ENCODE data around the gene WDFY4.

Gene WDFY4

GRCh38 chr10:48678041-48678440, 6.6 kb upstream of the WDFY4 start:
- H3K4me2 ChIP-seq (ENCODE audit: low read length) = no peak overlapping the region
- H4K91ac ChIP-seq (ENCODE audit: low read depth, low read length) = no peak overlapping the region
- H2BK5ac ChIP-seq (ENCODE audit: low read depth, low read length, poor library complexity) = no peak overlapping the region
- H3K4me3 ChIP-seq (ENCODE audit: low read depth, low read length) = no peak overlapping the region
- no peak overlapping the region for H3K4ac ChIP-seq (ENCODE audit: low read depth, low read length)
- no peak overlapping the region for H3K18ac ChIP-seq (ENCODE audit: low read length)
- no peak overlapping the region for H3K14ac ChIP-seq (ENCODE audit: low read length)
- no peaks in the 10 kb centered on the region for H3K4me1 ChIP-seq (ENCODE audit: control insufficient read depth in 1 of 2, insufficient read depth in 2 of 2, low read length in 2 of 2)
- no peak overlapping the region for H2AFZ ChIP-seq (ENCODE audit: insufficient read depth, low read length, poor library complexity)
- H3K79me1 ChIP-seq (ENCODE audit: low read length) = no peaks in the 10 kb centered on the region
- no peak overlapping the region for H3K23ac ChIP-seq (ENCODE audit: low read length)
- no peaks in the 10 kb centered on the region for H3K36me3 ChIP-seq (ENCODE audit: control insufficient read depth in 1 of 2, insufficient read depth in 2 of 2, low read length in 2 of 2)
- peaks cover 2% of the 10 kb centered on the region for H3K9me3 ChIP-seq (ENCODE audit: insufficient read depth, low read depth, low read length)
- H3K9ac ChIP-seq (ENCODE audit: low read length) = no peak overlapping the region
- WGBS (ENCODE audit: extremely low coverage, insufficient coverage, insufficient read length) = no CpG with 5 or more reads among the region's 1 CpG
- no peaks in the 10 kb centered on the region for H3K27me3 ChIP-seq (ENCODE audit: insufficient read depth, low read length)
- no peak for DNase-seq
- H2BK12ac ChIP-seq (ENCODE audit: low read length) = no peak overlapping the region
- H2BK120ac ChIP-seq (ENCODE audit: insufficient read depth, low read length, poor library complexity) = no peak overlapping the region
- no peaks in the 10 kb centered on the region for H3K79me2 ChIP-seq (ENCODE audit: control insufficient read depth, insufficient read depth, low read length, poor library complexity)
- no peak overlapping the region for H2AK5ac ChIP-seq (ENCODE audit: low read length)
- no peak overlapping the region for H4K8ac ChIP-seq (ENCODE audit: low read depth, low read length)
- H3K27ac ChIP-seq (ENCODE audit: low read depth, low read length) = no peak overlapping the region
- no peak overlapping the region for H4K12ac ChIP-seq (ENCODE audit: low read depth, low read length)

- Histone ChIP-seq H3K4me2 (ENCODE audit: low read length) (no peak overlapping the region), H3K18ac (ENCODE audit: low read length) (no peak overlapping the region), H2BK120ac (ENCODE audit: insufficient read depth, low read length, poor library complexity) (no peak overlapping the region), H3K79me2 (ENCODE audit: control insufficient read depth, insufficient read depth, low read length, poor library complexity) (no peaks in the 10 kb centered on the region), H3K27me3 (ENCODE audit: insufficient read depth, low read length) (no peaks in the 10 kb centered on the region), H2AK5ac (ENCODE audit: low read length) (no peak overlapping the region), H3K4me3 (ENCODE audit: low read depth, low read length) (no peak overlapping the region), H3K4me1 (ENCODE audit: control insufficient read depth in 1 of 2, insufficient read depth in 2 of 2, low read length in 2 of 2) (no peaks in the 10 kb centered on the region), H2BK12ac (ENCODE audit: low read length) (no peak overlapping the region), H3K79me1 (ENCODE audit: low read length) (no peaks in the 10 kb centered on the region), H2BK5ac (ENCODE audit: low read depth, low read length, poor library complexity) (no peak overlapping the region), H3K36me3 (ENCODE audit: control insufficient read depth in 1 of 2, insufficient read depth in 2 of 2, low read length in 2 of 2) (no peaks in the 10 kb centered on the region), H4K12ac (ENCODE audit: low read depth, low read length) (no peak overlapping the region), H2AFZ (ENCODE audit: insufficient read depth, low read length, poor library complexity) (no peak overlapping the region), H3K14ac (ENCODE audit: low read length) (no peak overlapping the region), H3K27ac (ENCODE audit: low read depth, low read length) (no peak overlapping the region), H3K9me3 (ENCODE audit: insufficient read depth, low read depth, low read length) (peaks cover 3% of the 10 kb centered on the region), H3K4ac (ENCODE audit: low read depth, low read length) (no peak overlapping the region), H3K9ac (ENCODE audit: low read length) (no peak overlapping the region), H4K8ac (ENCODE audit: low read depth, low read length) (no peak overlapping the region), H3K23ac (ENCODE audit: low read length) (no peak overlapping the region), H4K91ac (ENCODE audit: low read depth, low read length) (no peak overlapping the region)
- WGBS (ENCODE audit: extremely low coverage, insufficient coverage, insufficient read length) = no CpG with 5 or more reads among the region's 3 CpGs
- no peak for DNase-seq
Observed at GRCh38 chr10:48681740-48682139, 2.9 kb upstream of the WDFY4 start.

GRCh38 chr10:48682265-48682664, 2.4 kb upstream of the WDFY4 start:
- no peak overlapping the region for H3K18ac ChIP-seq (ENCODE audit: low read length)
- H3K27me3 ChIP-seq (ENCODE audit: insufficient read depth, low read length) = no peaks in the 10 kb centered on the region
- H3K9me3 ChIP-seq (ENCODE audit: insufficient read depth, low read depth, low read length) = peaks cover 3% of the 10 kb centered on the region
- no peak overlapping the region for H4K12ac ChIP-seq (ENCODE audit: low read depth, low read length)
- no CpG with 5 or more reads among the region's 3 CpGs for WGBS (ENCODE audit: extremely low coverage, insufficient coverage, insufficient read length)
- no peak overlapping the region for H2AFZ ChIP-seq (ENCODE audit: insufficient read depth, low read length, poor library complexity)
- H2AK5ac ChIP-seq (ENCODE audit: low read length) = no peak overlapping the region
- no peak overlapping the region for H3K27ac ChIP-seq (ENCODE audit: low read depth, low read length)
- no peaks in the 10 kb centered on the region for H3K4me1 ChIP-seq (ENCODE audit: control insufficient read depth in 1 of 2, insufficient read depth in 2 of 2, low read length in 2 of 2)
- no peak overlapping the region for H3K14ac ChIP-seq (ENCODE audit: low read length)
- H2BK12ac ChIP-seq (ENCODE audit: low read length) = no peak overlapping the region
- H3K4me2 ChIP-seq (ENCODE audit: low read length) = no peak overlapping the region
- H3K36me3 ChIP-seq (ENCODE audit: control insufficient read depth in 1 of 2, insufficient read depth in 2 of 2, low read length in 2 of 2) = no peaks in the 10 kb centered on the region
- H3K23ac ChIP-seq (ENCODE audit: low read length) = no peak overlapping the region
- no peak overlapping the region for H4K91ac ChIP-seq (ENCODE audit: low read depth, low read length)
- H3K79me1 ChIP-seq (ENCODE audit: low read length) = no peaks in the 10 kb centered on the region
- H3K4me3 ChIP-seq (ENCODE audit: low read depth, low read length) = no peak overlapping the region
- H2BK5ac ChIP-seq (ENCODE audit: low read depth, low read length, poor library complexity) = no peak overlapping the region
- no peak for DNase-seq
- no peaks in the 10 kb centered on the region for H3K79me2 ChIP-seq (ENCODE audit: control insufficient read depth, insufficient read depth, low read length, poor library complexity)
- no peak overlapping the region for H2BK120ac ChIP-seq (ENCODE audit: insufficient read depth, low read length, poor library complexity)
- no peak overlapping the region for H3K9ac ChIP-seq (ENCODE audit: low read length)
- no peak overlapping the region for H3K4ac ChIP-seq (ENCODE audit: low read depth, low read length)
- H4K8ac ChIP-seq (ENCODE audit: low read depth, low read length) = no peak overlapping the region

- Histone ChIP-seq H3K14ac (ENCODE audit: low read length) (no peak overlapping the region), H4K8ac (ENCODE audit: low read depth, low read length) (no peak overlapping the region), H3K18ac (ENCODE audit: low read length) (no peak overlapping the region), H3K9ac (ENCODE audit: low read length) (no peak overlapping the region), H2AFZ (ENCODE audit: insufficient read depth, low read length, poor library complexity) (no peak overlapping the region), H3K4me3 (ENCODE audit: low read depth, low read length) (no peak overlapping the region), H3K27me3 (ENCODE audit: insufficient read depth, low read length) (no peaks in the 10 kb centered on the region), H2BK5ac (ENCODE audit: low read depth, low read length, poor library complexity) (no peak overlapping the region), H4K12ac (ENCODE audit: low read depth, low read length) (no peak overlapping the region), H3K36me3 (ENCODE audit: control insufficient read depth in 1 of 2, insufficient read depth in 2 of 2, low read length in 2 of 2) (no peaks in the 10 kb centered on the region), H2BK12ac (ENCODE audit: low read length) (no peak overlapping the region), H3K9me3 (ENCODE audit: insufficient read depth, low read depth, low read length) (peaks cover 1% of the 10 kb centered on the region), H2BK120ac (ENCODE audit: insufficient read depth, low read length, poor library complexity) (no peak overlapping the region), H3K4ac (ENCODE audit: low read depth, low read length) (no peak overlapping the region), H4K91ac (ENCODE audit: low read depth, low read length) (no peak overlapping the region), H3K4me1 (ENCODE audit: control insufficient read depth in 1 of 2, insufficient read depth in 2 of 2, low read length in 2 of 2) (no peaks in the 10 kb centered on the region), H3K23ac (ENCODE audit: low read length) (no peak overlapping the region), H3K4me2 (ENCODE audit: low read length) (no peak overlapping the region), H3K79me1 (ENCODE audit: low read length) (no peaks in the 10 kb centered on the region), H2AK5ac (ENCODE audit: low read length) (no peak overlapping the region), H3K27ac (ENCODE audit: low read depth, low read length) (no peak overlapping the region), H3K79me2 (ENCODE audit: control insufficient read depth, insufficient read depth, low read length, poor library complexity) (no peaks in the 10 kb centered on the region)
- WGBS (ENCODE audit: extremely low coverage, insufficient coverage, insufficient read length) = no CpG with 5 or more reads among the region's 6 CpGs
- no peak for DNase-seq
Observed at GRCh38 chr10:48683424-48683823, 1.2 kb upstream of the WDFY4 start.
